CD4-positive, alpha-beta memory T cell (primary cell): Measurements from ENCODE around the gene COL18A1. TPM values are rescaled to one million over a fixed set of nuclear protein-coding genes. Genes with fewer than 3 reads are reported as not detected.
A peak's percentile ranks its signal among the peaks of the same experiment; 100 is the strongest.

Experiments
- CTCF ChIA-PET: fragments of 350-600 bp; sonication (Branson Sonifier 250); formaldehyde crosslinking; loops from one replicate; lab custom pipeline; 2021; ENCODE audit warnings: inconsistent platforms; ENCODE audit not compliant: partially characterized antibody; lab: Charles Lee
- POLR2A ChIA-PET: fragments of 350-600 bp; sonication (Branson Sonifier 250); formaldehyde crosslinking; loops from one replicate; lab custom pipeline; 2021; ENCODE audit not compliant: partially characterized antibody; lab: Charles Lee
- DNase-seq, 5 donors: peaks; one replicate each; pipeline versions ENCODE4 v3.0.0 to v3.0.0-alpha.2; 2020 to 2022; ENCODE audit warnings: mixed read lengths in 1 of 5
- H3K27ac ChIP-seq: one replicate; pipeline ENCODE4 v1.7.0; 2013; ENCODE audit warnings: low read depth, low read length
- H3K27me3 ChIP-seq: 2 replicates; pipeline ENCODE4 v1.7.0; 2013; ENCODE audit warnings: mild to moderate bottlenecking, low read length, moderate library complexity; ENCODE audit not compliant: insufficient read depth
- H3K36me3 ChIP-seq: 2 replicates; pipeline ENCODE4 v1.7.0; 2013; ENCODE audit warnings: mild to moderate bottlenecking, low read length, moderate library complexity; ENCODE audit not compliant: insufficient read depth
- H3K4me1 ChIP-seq: 2 replicates; pipeline ENCODE4 v1.7.0; 2013; ENCODE audit warnings: mild to moderate bottlenecking, low read length, moderate library complexity; ENCODE audit not compliant: insufficient read depth
- H3K4me3 ChIP-seq, 2 donors: one replicate each; pipeline ENCODE4 v1.7.0; 2013; ENCODE audit warnings: low read length in 2 of 2, mild to moderate bottlenecking in 1 of 2
- H3K9me3 ChIP-seq, 2 donors: one replicate each; pipeline ENCODE4 v1.7.0; 2013; ENCODE audit warnings: low read length in 2 of 2, control low read depth in 1 of 2; ENCODE audit not compliant: control insufficient read depth in 1 of 2
- H3K27ac Mint-ChIP-seq, 7 donors: one replicate each; pipeline ENCODE4 v1.8.0; 2020 to 2021; ENCODE audit warnings: mixed read lengths in 7 of 7, mild to moderate bottlenecking in 6 of 7, inconsistent platforms in 3 of 7, moderate library complexity in 3 of 7
- H3K27me3 Mint-ChIP-seq, 2 donors: one replicate each; pipeline ENCODE4 v1.8.0; 2020 to 2021; ENCODE audit warnings: mixed read lengths in 2 of 2
- H3K36me3 Mint-ChIP-seq, 2 donors: one replicate each; pipeline ENCODE4 v1.8.0; 2020 to 2021; ENCODE audit warnings: mixed read lengths in 2 of 2, inconsistent platforms in 1 of 2, mild to moderate bottlenecking in 1 of 2
- H3K4me1 Mint-ChIP-seq, 4 donors: one replicate each; pipeline ENCODE4 v1.8.0; 2020 to 2021; ENCODE audit warnings: mixed read lengths in 4 of 4, mild to moderate bottlenecking in 1 of 4
- H3K4me3 Mint-ChIP-seq, 8 donors: one replicate each; pipeline ENCODE4 v1.8.0; 2020 to 2021; ENCODE audit warnings: mixed read lengths in 8 of 8, mild to moderate bottlenecking in 7 of 8, moderate library complexity in 6 of 8, inconsistent platforms in 3 of 8
- H3K9me3 Mint-ChIP-seq, 8 donors: one replicate each; pipeline ENCODE4 v1.8.0; 2020 to 2021; ENCODE audit warnings: mixed read lengths in 8 of 8, mild to moderate bottlenecking in 5 of 8, inconsistent platforms in 3 of 8, moderate library complexity in 1 of 8
- intact Hi-C: fragments of 100-400 bp; cut with micrococcal nuclease; formaldehyde crosslinking; loops from one replicate; pipeline ENCODE4 v1.15.1; 2023
- polyA plus RNA-seq, 2 donors: library from polyadenylated mRNA; unstranded; fragments of 300-500 nt; fragmentation: Illumina TruSeq; gene quantifications; one replicate each; pipeline ENCODE4 v1.2.3, GENCODE V29; 2021
- total RNA-seq, 2 experiments: library from RNA; stranded (reverse); gene quantifications; one replicate each; pipeline ENCODE4 v1.2.3, GENCODE V29; 2021

The COL18A1 gene
- total and polyA plus RNA-seq, 4 experiments from 2014 or later = 0.43 to 4.5 (median 3.8) TPM

- no peaks in the 10 kb centered on the region for H3K36me3 ChIP-seq
- no peak overlapping the region for H3K27ac ChIP-seq
- peaks cover 7 to 14% (median 11%) of the 10 kb centered on the region in 4 donors for H3K4me1 Mint-ChIP-seq
- no peaks in the 10 kb centered on the region for H3K27me3 ChIP-seq
- no peak for DNase-seq
- CTCF ChIA-PET = no interaction called here
- no peak overlapping the region for H3K4me3 Mint-ChIP-seq
- no peak overlapping the region for H3K27ac Mint-ChIP-seq
- peaks cover 0 to 2% (median 0%) of the 10 kb centered on the region in 8 donors for H3K9me3 Mint-ChIP-seq
- peaks cover 7% of the 10 kb centered on the region for H3K4me1 ChIP-seq
- H3K4me3 ChIP-seq = no peak overlapping the region
- POLR2A ChIA-PET = no interaction called here
- H3K27me3 Mint-ChIP-seq = no peaks in the 10 kb centered on the region
- H3K9me3 ChIP-seq = no peaks in the 10 kb centered on the region
- no peaks in the 10 kb centered on the region for H3K36me3 Mint-ChIP-seq
- intact Hi-C loops = no loop called here
These were observed 82.3 kb downstream of the COL18A1 start for GRCh38 chr21:45487161-45487806.

GRCh38 chr21:45487891-45488600 is 83.1 kb downstream of the COL18A1 start:
- intact Hi-C loops = no loop called here
- ChIA-PET CTCF (no interaction called here), POLR2A (no interaction called here)

GRCh38 chr21:45488931-45489721 is 84.2 kb downstream of the COL18A1 start:
- Histone ChIP-seq H3K4me1 (no peaks in the 10 kb centered on the region), H3K9me3 (no peaks in the 10 kb centered on the region), H3K27me3 (no peaks in the 10 kb centered on the region), H3K36me3 (no peaks in the 10 kb centered on the region), H3K4me3 (no peak overlapping the region), H3K27ac (no peak overlapping the region)
- intact Hi-C loops = no loop called here
- Mint-ChIP-seq H3K27me3 (no peaks in the 10 kb centered on the region), H3K36me3 (no peaks in the 10 kb centered on the region), H3K4me1 (peaks cover 3 to 5% (median 4%) of the 10 kb centered on the region in 4 donors), H3K27ac (no peak overlapping the region), H3K9me3 (no peaks in the 10 kb centered on the region), H3K4me3 (no peak overlapping the region)
- ChIA-PET CTCF (no interaction called here), POLR2A (no interaction called here)
- DNase-seq = no peak

More at GRCh38 chr21:45487891-45488600, 83.1 kb downstream of the COL18A1 start:
- H3K36me3 Mint-ChIP-seq = no peaks in the 10 kb centered on the region
- Histone ChIP-seq H3K4me3 (no peak overlapping the region), H3K27me3 (no peaks in the 10 kb centered on the region), H3K27ac (no peak overlapping the region), H3K4me1 (peaks cover 4% of the 10 kb centered on the region), H3K36me3 (no peaks in the 10 kb centered on the region), H3K9me3 (no peaks in the 10 kb centered on the region)
- no peak for DNase-seq
- no peak overlapping the region for H3K4me3 Mint-ChIP-seq
- no peak overlapping the region for H3K27ac Mint-ChIP-seq
- H3K27me3 Mint-ChIP-seq = no peaks in the 10 kb centered on the region
- peaks cover 0 to 2% (median 0%) of the 10 kb centered on the region in 8 donors for H3K9me3 Mint-ChIP-seq
- peaks cover 4 to 10% (median 8%) of the 10 kb centered on the region in 4 donors for H3K4me1 Mint-ChIP-seq

DNA sequence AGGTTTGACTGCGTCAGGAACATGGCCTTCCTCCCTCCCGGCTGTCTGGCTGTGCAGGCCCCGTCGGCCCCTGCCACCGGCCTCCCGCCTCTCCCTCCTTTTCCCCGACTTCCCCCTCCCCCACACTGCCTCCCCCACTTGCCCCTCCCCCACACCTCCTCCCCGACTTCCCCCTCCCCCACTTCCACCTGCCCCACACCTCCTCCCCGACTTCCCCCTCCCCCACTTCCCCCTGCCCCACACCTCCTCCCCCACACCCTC is 84.7 kb downstream of the COL18A1 start:
- Mint-ChIP-seq H3K9me3 (no peaks in the 10 kb centered on the region), H3K27ac (no peak overlapping the region), H3K36me3 (no peaks in the 10 kb centered on the region), H3K4me3 (no peak overlapping the region), H3K27me3 (no peaks in the 10 kb centered on the region), H3K4me1 (no peaks in the 10 kb centered on the region)
- CTCF ChIA-PET = no interaction called here
- Histone ChIP-seq H3K36me3 (no peaks in the 10 kb centered on the region), H3K27me3 (no peaks in the 10 kb centered on the region), H3K4me3 (no peak overlapping the region), H3K9me3 (no peaks in the 10 kb centered on the region), H3K27ac (no peak overlapping the region), H3K4me1 (no peaks in the 10 kb centered on the region)
- DNase-seq = no peak
- POLR2A ChIA-PET = no interaction called here
- intact Hi-C loops = no loop called here

GRCh38 chr21:45490049-45490731 is 85.2 kb downstream of the COL18A1 start:
- no peak overlapping the region for H3K27ac Mint-ChIP-seq

GRCh38 chr21:45491056-45491455 is 86.1 kb downstream of the COL18A1 start:
- Histone ChIP-seq H3K27me3 (no peaks in the 10 kb centered on the region), H3K36me3 (no peaks in the 10 kb centered on the region), H3K9me3 (no peaks in the 10 kb centered on the region), H3K27ac (no peak overlapping the region), H3K4me1 (no peaks in the 10 kb centered on the region), H3K4me3 (no peak overlapping the region)
- no peak for DNase-seq
- no peak overlapping the region for H3K27ac Mint-ChIP-seq
- no peaks in the 10 kb centered on the region for H3K4me1 Mint-ChIP-seq
- CTCF ChIA-PET = no interaction called here
- no peaks in the 10 kb centered on the region for H3K36me3 Mint-ChIP-seq
- POLR2A ChIA-PET = no interaction called here
- H3K9me3 Mint-ChIP-seq = no peaks in the 10 kb centered on the region
- no peak overlapping the region for H3K4me3 Mint-ChIP-seq
- intact Hi-C loops = no loop called here
- no peaks in the 10 kb centered on the region for H3K27me3 Mint-ChIP-seq

More at GRCh38 chr21:45490049-45490731, 85.2 kb downstream of the COL18A1 start:
- no peak for DNase-seq
- H3K27me3 Mint-ChIP-seq = no peaks in the 10 kb centered on the region
- Histone ChIP-seq H3K27ac (no peak overlapping the region), H3K9me3 (no peaks in the 10 kb centered on the region), H3K4me1 (no peaks in the 10 kb centered on the region), H3K36me3 (no peaks in the 10 kb centered on the region), H3K4me3 (no peak overlapping the region), H3K27me3 (no peaks in the 10 kb centered on the region)
- H3K4me3 Mint-ChIP-seq = no peak overlapping the region
- intact Hi-C loops = no loop called here
- ChIA-PET POLR2A (no interaction called here), CTCF (no interaction called here)
- no peaks in the 10 kb centered on the region for H3K36me3 Mint-ChIP-seq
- H3K4me1 Mint-ChIP-seq = no peaks in the 10 kb centered on the region
- H3K9me3 Mint-ChIP-seq = no peaks in the 10 kb centered on the region

GRCh38 chr21:45491623-45492022 is 86.7 kb downstream of the COL18A1 start:
- no peak for DNase-seq
- no peaks in the 10 kb centered on the region for H3K36me3 ChIP-seq
- ChIA-PET CTCF (no interaction called here), POLR2A (no interaction called here)
- Mint-ChIP-seq H3K4me3 (no peak overlapping the region), H3K27ac (peak overlapping the region in 1 of 7 donors; percentile 22), H3K27me3 (no peaks in the 10 kb centered on the region), H3K9me3 (no peaks in the 10 kb centered on the region), H3K36me3 (no peaks in the 10 kb centered on the region), H3K4me1 (no peaks in the 10 kb centered on the region)
- no peaks in the 10 kb centered on the region for H3K9me3 ChIP-seq
- intact Hi-C loops = no loop called here
- no peaks in the 10 kb centered on the region for H3K4me1 ChIP-seq
- H3K4me3 ChIP-seq = no peak overlapping the region
- no peaks in the 10 kb centered on the region for H3K27me3 ChIP-seq
- H3K27ac ChIP-seq = no peak overlapping the region
